Right cardiac atrium (tissue), 5 donors: ENCODE results near the gene PDE9A. TPM values are rescaled to one million over a fixed set of nuclear protein-coding genes. Genes with fewer than 3 reads are reported as not detected.
A peak's percentile ranks its signal among the peaks of the same experiment; 100 is the strongest.
"Not testable (repeated sequence)": the region's sequence is repeated elsewhere in the genome, so short reads cannot be mapped to it uniquely, and the experiment has no call there.

Experiments
- ATAC-seq, 2 donors: fragments of 200-7000 bp; cut with Tn5 transposase; one replicate each; pipeline versions ENCODE4 v1.8.0 to v1.9.1; 2020; ENCODE audit warnings: moderate library complexity in 2 of 2, mild to moderate bottlenecking in 1 of 2
- DNase-seq, 3 donors: peaks; one replicate each; pipeline ENCODE4 v3.0.0-alpha.2; 2020
- H3K27ac ChIP-seq: one replicate; pipeline ENCODE4 v1.5.1; 2013; ENCODE audit warnings: mild to moderate bottlenecking, low read length, control low read depth, moderate library complexity
- H3K27me3 ChIP-seq: one replicate; pipeline ENCODE4 v1.6.1; 2013; ENCODE audit not compliant: control insufficient read depth, insufficient read depth
- H3K4me1 ChIP-seq: one replicate; pipeline ENCODE4 v1.6.1; 2013; ENCODE audit warnings: low read length; ENCODE audit not compliant: control insufficient read depth, insufficient read depth
- H3K4me3 ChIP-seq: one replicate; pipeline ENCODE4 v1.5.1; 2013; ENCODE audit warnings: low read length, control low read depth
- H3K9me3 ChIP-seq: one replicate; pipeline ENCODE4 v1.6.1; 2013; ENCODE audit warnings: low read length; ENCODE audit not compliant: control insufficient read depth
- WGBS: extraction: QIAGEN DNeasy Blood & Tissue Kit; methylation state at CpG from one replicate; pipeline ENCODE4 v1.1.7; 2013; 5-methylcytosine and 5-hydroxymethylcytosine counted together
- intact Hi-C, 4 donors: fragments of 100-400 bp; cut with DNase I; formaldehyde crosslinking; loops; one replicate each; pipeline versions ENCODE4 v1.11.0 to v1.14.0; 2022 to 2023
- polyA plus RNA-seq: library from polyadenylated mRNA; stranded (reverse); fragments of 200-250 nt; gene quantifications from one replicate; pipeline ENCODE4 v1.2.3, GENCODE V29; 2013
- total RNA-seq, 4 donors: library from RNA; stranded (reverse); fragmentation: NEBNext Ultra II Directional; extraction: Animal tissue kit (Norgen Biotek cat#: 25700); gene quantifications; one replicate each; pipeline ENCODE4 v1.2.1, GENCODE V29; 2021
- donor health status: healthy with polysubstance abuse.
- donor health status: DM: no; HTN: yes; CAD: no.
- donor health status: DM: no; HTN: no; CAD: no.
- donor health status: DM: no; HTN: yes; CAD: no; lungs with severe emphysema.
- donor health status: DM: yes; HTN: yes; CAD: no.

The PDE9A gene
- total and polyA plus RNA-seq, 5 donors = 1.5 to 4.1 (median 2.5) TPM

DNA sequence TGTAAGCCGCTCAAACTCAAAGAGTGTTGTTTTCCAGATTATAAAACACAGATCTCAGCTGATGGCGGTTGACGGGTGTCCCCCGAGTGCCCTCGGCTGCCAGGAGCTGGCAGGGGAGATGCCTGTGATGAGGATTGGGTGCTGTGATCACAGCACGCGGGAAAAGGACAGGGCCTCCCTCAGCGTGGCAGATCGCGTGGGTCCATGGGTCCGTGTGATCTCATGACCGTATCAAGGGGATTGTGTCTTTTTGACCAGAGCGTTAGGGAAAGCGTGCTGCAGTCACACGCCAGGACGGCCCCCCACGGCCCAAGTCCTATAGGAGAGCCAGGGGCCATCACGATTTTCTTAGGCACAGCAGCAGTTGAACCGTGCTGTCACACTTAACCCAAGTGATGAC lies 51.9 kb downstream of the PDE9A start:
- Histone ChIP-seq H3K4me1 (no peaks in the 10 kb centered on the region), H3K27me3 (no peaks in the 10 kb centered on the region), H3K4me3 (no peak overlapping the region), H3K9me3 (no peaks in the 10 kb centered on the region), H3K27ac (no peak overlapping the region)
- intact Hi-C loops = no loop called here
- DNase-seq (no peak), ATAC-seq (peak in 1 of 2 donors; percentile 13)
- 81% methylated on average over 19 of the region's 19 CpGs for WGBS

DNA sequence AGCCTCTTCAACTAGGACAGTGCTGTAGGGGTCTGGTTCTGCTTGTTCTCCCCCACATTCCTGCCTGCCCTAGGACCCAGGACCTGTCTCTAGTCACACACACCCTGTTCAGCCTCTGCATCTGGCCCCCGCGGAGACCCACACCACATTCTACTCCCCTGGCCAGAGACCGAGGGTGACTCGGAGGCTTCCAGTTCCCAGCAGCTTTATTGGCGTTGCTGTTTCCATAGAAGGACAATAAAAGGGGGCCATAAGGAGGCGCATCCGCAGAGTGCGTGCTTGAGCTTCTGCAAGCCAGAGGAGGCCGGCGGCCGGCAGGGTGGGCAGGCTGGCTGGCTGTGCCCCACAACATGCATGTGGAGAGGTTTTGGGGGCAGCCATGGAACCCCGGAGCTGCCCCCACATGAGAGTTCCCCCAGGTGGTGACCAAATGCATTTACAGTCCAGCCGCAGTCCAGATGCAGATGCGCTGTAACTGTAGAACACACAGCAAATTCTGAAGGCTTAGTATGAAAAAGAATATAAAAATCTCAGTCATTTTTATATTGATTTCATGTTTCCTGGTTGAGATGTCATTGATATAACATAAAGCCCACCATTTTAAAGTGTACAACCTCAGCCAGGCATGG lies 52.4 kb downstream of the PDE9A start:
- no peak for DNase-seq
- 78% methylated on average over 14 of the region's 14 CpGs for WGBS

DNA sequence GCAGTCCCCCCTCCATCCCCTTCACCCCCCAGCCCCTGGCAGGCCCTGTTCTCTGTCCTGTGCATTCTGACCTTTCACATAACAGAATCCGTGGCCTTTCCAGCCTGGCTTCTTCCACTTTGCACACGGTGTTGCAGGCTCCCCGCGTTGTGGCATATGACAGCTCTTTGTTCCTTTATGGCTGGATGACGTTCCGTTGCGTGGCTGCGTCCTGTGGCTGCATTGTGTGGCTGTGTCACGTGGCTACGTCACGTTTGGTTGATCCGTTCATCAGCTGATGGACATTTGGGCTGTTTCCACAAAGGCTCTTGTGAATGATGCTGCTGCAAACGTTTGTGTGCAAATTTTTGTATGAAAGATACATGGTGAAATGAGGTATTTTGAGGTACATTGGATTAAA lies 53.3 kb downstream of the PDE9A start:
- no peaks in the 10 kb centered on the region for H3K9me3 ChIP-seq
- ATAC-seq = no peak
- WGBS = 91% methylated on average over 13 of the region's 13 CpGs
- H3K4me3 ChIP-seq = no peak overlapping the region
- DNase-seq = no peak
- H3K4me1 ChIP-seq = no peaks in the 10 kb centered on the region
- intact Hi-C loops = no loop called here
- H3K27me3 ChIP-seq = no peaks in the 10 kb centered on the region
- no peak overlapping the region for H3K27ac ChIP-seq

More for the DNA sequence above, 52.4 kb downstream of the PDE9A start:
- intact Hi-C loops = no loop called here
- Histone ChIP-seq H3K4me1 (no peaks in the 10 kb centered on the region), H3K27me3 (no peaks in the 10 kb centered on the region), H3K4me3 (no peak overlapping the region), H3K9me3 (no peaks in the 10 kb centered on the region), H3K27ac (no peak overlapping the region)
- no peak for ATAC-seq

DNA sequence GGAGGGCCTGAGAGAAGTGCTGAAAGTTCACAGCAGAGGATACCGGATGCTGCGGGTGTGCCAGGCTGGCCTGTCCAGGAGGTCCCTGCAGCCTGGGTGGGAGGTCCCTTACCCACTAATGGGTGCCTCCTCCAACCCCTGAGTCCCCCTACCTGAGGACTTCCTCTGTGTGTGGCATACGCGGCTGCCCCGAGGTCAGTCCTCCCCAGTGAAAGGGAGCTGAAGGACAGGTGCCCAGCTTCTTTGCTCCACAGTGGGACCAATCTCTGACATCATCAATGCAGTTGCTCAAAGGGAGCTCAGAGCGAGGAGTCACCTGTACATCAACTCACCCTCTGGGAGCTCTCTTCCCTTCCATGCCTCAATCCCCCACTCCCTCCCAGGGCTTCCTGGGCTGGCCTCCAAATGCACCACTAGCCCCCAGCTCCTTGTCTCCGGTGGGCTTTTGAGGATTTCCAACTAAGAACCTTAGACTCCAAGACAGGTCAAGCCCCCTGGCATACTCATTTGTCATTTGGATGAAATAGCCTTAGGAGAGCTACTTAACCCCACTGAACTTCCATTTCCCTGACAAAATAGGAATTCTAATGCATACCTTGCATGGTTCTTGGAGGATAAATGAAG lies 53.9 kb downstream of the PDE9A start:
- H3K4me3 ChIP-seq = no peak overlapping the region
- H3K27ac ChIP-seq = no peak overlapping the region
- intact Hi-C loops = no loop called here
- H3K4me1 ChIP-seq = no peaks in the 10 kb centered on the region
- 94% methylated on average over 7 of the region's 7 CpGs for WGBS
- DNase-seq = no peak
- H3K9me3 ChIP-seq = no peaks in the 10 kb centered on the region
- ATAC-seq = no peak
- no peaks in the 10 kb centered on the region for H3K27me3 ChIP-seq

DNA sequence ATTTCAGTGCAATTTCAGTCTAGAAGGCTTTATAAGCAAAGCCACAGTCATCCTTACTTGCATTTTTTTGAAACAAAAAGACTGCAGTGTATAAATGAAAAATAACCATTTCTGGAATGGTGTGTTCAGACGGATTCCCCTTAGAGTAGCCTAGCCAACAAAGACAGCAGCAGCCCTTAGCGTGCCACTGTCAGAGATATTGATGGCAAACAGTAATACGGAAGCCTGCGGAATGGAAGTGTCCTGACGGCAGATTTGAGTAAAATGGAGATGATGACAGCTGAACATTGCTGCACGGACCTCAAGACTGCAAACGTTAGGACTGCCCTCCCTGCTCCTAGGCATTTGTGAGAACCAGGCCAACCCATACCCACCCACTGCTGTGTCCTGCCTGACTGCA lies 54.7 kb downstream of the PDE9A start:
- intact Hi-C loops = no loop called here
- Histone ChIP-seq H3K27me3 (no peaks in the 10 kb centered on the region), H3K4me3 (no peak overlapping the region), H3K4me1 (no peaks in the 10 kb centered on the region), H3K9me3 (no peaks in the 10 kb centered on the region), H3K27ac (no peak overlapping the region)
- ATAC-seq (no peak), DNase-seq (no peak)
- 86% methylated on average over 7 of the region's 7 CpGs for WGBS

DNA sequence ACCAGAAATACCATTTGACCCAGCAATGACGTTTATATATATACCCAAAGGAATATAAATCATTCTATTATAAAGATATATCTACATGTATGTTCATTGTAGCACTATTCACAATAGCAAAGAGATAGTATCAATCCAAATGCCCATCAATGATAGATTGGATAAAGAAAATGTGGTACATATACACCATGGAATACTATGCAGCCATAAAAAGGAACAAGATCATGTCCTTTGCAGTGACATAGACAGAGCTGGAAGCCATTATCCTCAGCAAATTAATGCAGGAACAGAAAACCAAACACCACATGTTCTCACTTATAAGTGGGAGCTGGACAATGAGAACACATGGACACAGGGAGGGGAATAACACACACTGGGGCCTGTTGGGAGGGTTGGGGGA lies 55.5 kb downstream of the PDE9A start:
- H3K4me1 ChIP-seq, H3K4me3 ChIP-seq, DNase-seq, H3K9me3 ChIP-seq, H3K27ac ChIP-seq, H3K27me3 ChIP-seq, intact Hi-C loops, ATAC-seq: not testable (repeated sequence)
- 96% methylated on average over 1 of the region's 1 CpG for WGBS

DNA sequence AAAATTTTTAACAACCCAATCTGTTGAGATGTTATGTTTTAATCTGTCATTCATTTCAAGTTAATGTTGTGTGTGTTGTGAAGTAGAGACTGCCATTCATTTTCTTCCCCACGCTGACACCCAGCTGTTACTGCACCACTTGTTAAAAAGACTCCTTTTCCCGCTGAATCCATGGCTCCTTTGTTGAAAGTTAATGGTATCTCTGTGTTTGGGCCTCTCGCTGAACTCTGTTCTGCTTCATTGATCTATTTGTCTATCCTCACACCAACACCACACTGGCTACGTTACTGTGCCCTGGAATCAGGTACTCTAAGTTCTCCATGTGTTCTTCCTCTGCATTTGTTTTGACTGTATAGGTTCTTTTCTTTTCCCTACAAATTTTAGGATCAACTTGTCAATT lies 58.2 kb downstream of the PDE9A start:
- no peak overlapping the region for H3K4me3 ChIP-seq
- H3K4me1 ChIP-seq = no peaks in the 10 kb centered on the region
- DNase-seq (no peak), ATAC-seq (no peak)
- WGBS = 89% methylated on average over 4 of the region's 4 CpGs
- intact Hi-C loops = no loop called here
- H3K27me3 ChIP-seq = no peaks in the 10 kb centered on the region
- no peak overlapping the region for H3K27ac ChIP-seq
- no peaks in the 10 kb centered on the region for H3K9me3 ChIP-seq

- DNase-seq, H3K4me3 ChIP-seq, H3K4me1 ChIP-seq, ATAC-seq, H3K27me3 ChIP-seq, intact Hi-C loops, H3K27ac ChIP-seq, H3K9me3 ChIP-seq: not testable (repeated sequence)
- WGBS = 98% methylated on average over 7 of the region's 7 CpGs
Observed at GRCh38 chr21:42715427-42715826, 62.0 kb downstream of the PDE9A start.

DNA sequence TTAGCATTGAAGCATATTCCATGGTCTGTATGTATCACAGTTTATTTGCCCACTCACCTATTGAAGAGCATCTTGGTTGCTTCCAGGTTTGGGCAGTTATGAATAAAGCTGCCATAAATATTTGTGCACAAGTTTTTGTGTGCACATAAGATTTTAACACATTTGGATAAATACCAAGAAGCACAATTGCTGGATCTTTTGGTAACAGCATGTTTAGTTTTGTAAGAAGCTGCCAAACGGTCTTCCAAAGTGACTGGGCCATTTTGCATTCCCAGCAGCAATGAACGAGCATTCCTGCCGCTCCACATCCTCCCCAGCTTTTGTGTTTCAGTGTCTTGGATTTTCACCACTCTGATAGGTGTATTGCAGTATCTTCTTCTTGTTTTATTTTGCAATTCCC lies 62.7 kb downstream of the PDE9A start:
- no peaks in the 10 kb centered on the region for H3K27me3 ChIP-seq
- H3K4me3 ChIP-seq = no peak overlapping the region
- 73% methylated on average over 3 of the region's 3 CpGs for WGBS
- no peaks in the 10 kb centered on the region for H3K9me3 ChIP-seq
- no peak for ATAC-seq
- H3K27ac ChIP-seq = no peak overlapping the region
- intact Hi-C loops = no loop called here
- DNase-seq = no peak
- peaks cover 2% of the 10 kb centered on the region for H3K4me1 ChIP-seq

DNA sequence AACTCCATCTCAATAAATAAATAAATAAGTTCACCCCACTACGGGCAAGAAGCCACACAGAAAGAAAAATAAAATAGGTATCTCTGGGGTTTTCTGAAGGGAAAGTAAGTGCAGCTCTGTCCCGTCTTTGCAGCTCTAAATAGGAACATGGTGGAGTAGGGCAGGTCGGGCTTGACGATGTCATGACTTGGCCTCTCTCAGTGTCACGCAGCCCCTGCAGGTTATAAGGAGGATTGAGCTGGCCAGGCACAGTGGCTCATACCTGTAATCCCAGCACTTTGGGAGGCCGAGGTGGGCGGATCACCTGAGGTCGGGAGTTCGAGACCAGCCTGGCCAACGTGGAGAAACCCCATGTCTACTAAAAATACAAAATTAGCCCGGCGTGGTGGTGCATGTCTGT lies 67.1 kb downstream of the PDE9A start:
- H3K27me3 ChIP-seq, H3K27ac ChIP-seq, ATAC-seq, H3K4me3 ChIP-seq, DNase-seq, intact Hi-C loops, H3K9me3 ChIP-seq: not testable (repeated sequence)
- 94% methylated on average over 12 of the region's 12 CpGs for WGBS
- H3K4me1 ChIP-seq = peaks cover 17% of the 10 kb centered on the region

DNA sequence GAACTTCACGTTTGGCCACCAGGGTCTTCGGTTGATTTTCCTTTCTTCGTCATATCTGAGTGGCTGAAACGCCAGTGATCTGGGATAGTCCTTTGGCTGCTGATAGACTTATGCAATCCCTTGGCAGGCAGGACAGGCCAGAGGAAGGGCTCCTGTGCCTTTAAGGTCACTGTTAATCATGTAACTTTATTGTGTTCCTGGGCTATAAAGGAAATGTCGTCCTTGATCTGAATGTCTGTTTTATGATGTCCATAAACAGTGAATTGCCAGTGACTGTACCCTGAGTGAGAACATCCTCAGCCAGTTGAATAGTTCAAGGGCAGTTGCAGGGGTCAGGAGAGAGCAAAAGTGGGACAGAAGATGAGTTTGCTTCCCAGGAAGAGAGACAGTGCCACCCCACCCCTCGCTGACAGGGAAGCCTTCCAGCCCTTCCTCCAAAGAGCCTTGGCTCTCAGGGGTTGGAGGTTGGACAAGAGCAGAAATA lies 68.0 kb downstream of the PDE9A start:
- H3K9me3 ChIP-seq = no peaks in the 10 kb centered on the region
- no peaks in the 10 kb centered on the region for H3K27me3 ChIP-seq
- intact Hi-C loops = no loop called here
- peak; percentile 83 to 86 for ATAC-seq
- H3K4me1 ChIP-seq = peaks cover 17% of the 10 kb centered on the region
- peak overlapping the region; percentile 40 for H3K27ac ChIP-seq
- no peak overlapping the region for H3K4me3 ChIP-seq
- WGBS = 33% methylated on average over 6 of the region's 6 CpGs
- peak in 1 of 3 donors; percentile 49 for DNase-seq
